ENCODE measurements around the gene ZNF512B.
"Not testable (repeated sequence)": the region's sequence is repeated elsewhere in the genome, so short reads cannot be mapped to it uniquely, and the experiment has no call there.

ZNF512B gene

GRCh38 chr20:63979557-63980316 lies 10.0 kb upstream of the ZNF512B start, which contains the start of gene SAMD10:
SAMD10 (minus strand) TSS chr20:63979642; CDS start chr20:63979467, 175 bp downstream.
- no peak within 1 kb of the TSS for H3K27ac ChIP-seq
- no peak for TF ChIP-seq CTCF (IDR thresholded peaks at IDR 0.05; ENCODE audit: low read depth, low read length, missing control alignments)
- H3K4me3 ChIP-seq (ENCODE audit: low read depth, low read length) = peak within 1 kb of the TSS; percentile 47
- no peaks in the 10 kb centered on the region for H3K27me3 ChIP-seq (replicated peaks)
- no peak for DNase-seq
- in situ Hi-C loops (cut with HindIII; ENCODE audit: low pct_ligation_motif_present, low sequenced_read_pairs) = no loop called here
- H3K36me3 ChIP-seq (replicated peaks) = peaks cover 15% of the 10 kb centered on the region

GRCh38 chr20:63979229-63979556 lies 9.5 kb upstream of the ZNF512B start:
- in situ Hi-C loops (cut with HindIII; ENCODE audit: low pct_ligation_motif_present, low sequenced_read_pairs) = no loop called here
- Histone ChIP-seq H3K36me3 (replicated peaks) (peaks cover 9% of the 10 kb centered on the region), H3K27ac (no peak overlapping the region), H3K27me3 (replicated peaks) (no peaks in the 10 kb centered on the region), H3K4me3 (ENCODE audit: low read depth, low read length) (peak overlapping the region; percentile 47)
- no peak for DNase-seq
- no peak for TF ChIP-seq CTCF (IDR thresholded peaks at IDR 0.05; ENCODE audit: low read depth, low read length, missing control alignments)

- no peak for TF ChIP-seq CTCF (IDR thresholded peaks at IDR 0.05; ENCODE audit: low read depth, low read length, missing control alignments)
- H3K36me3 ChIP-seq (replicated peaks) = peaks cover 4% of the 10 kb centered on the region
- in situ Hi-C loops (cut with HindIII; ENCODE audit: low pct_ligation_motif_present, low sequenced_read_pairs) = no loop called here
- no peak for DNase-seq
- no peak overlapping the region for H3K27ac ChIP-seq
- peak overlapping the region; percentile 47 for H3K4me3 ChIP-seq (ENCODE audit: low read depth, low read length)
- no peaks in the 10 kb centered on the region for H3K27me3 ChIP-seq (replicated peaks)
Observed at GRCh38 chr20:63978319-63979228, 8.8 kb upstream of the ZNF512B start.

- no peak for TF ChIP-seq CTCF (IDR thresholded peaks at IDR 0.05; ENCODE audit: low read depth, low read length, missing control alignments)
- Histone ChIP-seq H3K27ac (no peak overlapping the region), H3K36me3 (replicated peaks) (peaks cover under 1% of the 10 kb centered on the region), H3K4me3 (ENCODE audit: low read depth, low read length) (no peak overlapping the region), H3K27me3 (replicated peaks) (no peaks in the 10 kb centered on the region)
- DNase-seq = peak; percentile 83
- in situ Hi-C loops (cut with HindIII; ENCODE audit: low pct_ligation_motif_present, low sequenced_read_pairs) = no loop called here
Observed at GRCh38 chr20:63977739-63978276, 8.1 kb upstream of the ZNF512B start.

- no peaks in the 10 kb centered on the region for H3K27me3 ChIP-seq (replicated peaks)
- no peak overlapping the region for H3K4me3 ChIP-seq (ENCODE audit: low read depth, low read length)
- no peak for DNase-seq
- H3K27ac ChIP-seq = no peak overlapping the region
- TF ChIP-seq CTCF (IDR thresholded peaks at IDR 0.05; ENCODE audit: low read depth, low read length, missing control alignments) = no peak
- H3K36me3 ChIP-seq (replicated peaks) = no peaks in the 10 kb centered on the region
- in situ Hi-C loops (cut with HindIII; ENCODE audit: low pct_ligation_motif_present, low sequenced_read_pairs) = no loop called here
Observed at GRCh38 chr20:63976980-63977738, 7.4 kb upstream of the ZNF512B start.

- H3K4me3 ChIP-seq (ENCODE audit: low read depth, low read length); DNase-seq; H3K27me3 ChIP-seq (replicated peaks); H3K27ac ChIP-seq; H3K36me3 ChIP-seq (replicated peaks); in situ Hi-C loops (cut with HindIII; ENCODE audit: low pct_ligation_motif_present, low sequenced_read_pairs): not testable (repeated sequence)
Observed at GRCh38 chr20:63976511-63976910, 6.8 kb upstream of the ZNF512B start.
